ENCODE data around the gene CCDC169.

GRCh38 chr13:36242761-36243160, 54.9 kb downstream of the CCDC169 start:
- TF ChIP-seq CTCF (tag by site-specific recombination; IDR thresholded peaks at IDR 0.05) (no peak), MZF1 (tag by site-specific recombination; IDR thresholded peaks at IDR 0.05; ENCODE audit: borderline replicate concordance) (no peak), REST (tag by site-specific recombination; IDR thresholded peaks at IDR 0.05) (no peak), ZNF19 (tag by site-specific recombination; IDR thresholded peaks at IDR 0.05; ENCODE audit: low read depth) (no peak), ZBTB17 (tag by site-specific recombination; IDR thresholded peaks at IDR 0.05) (no peak)
